Keratinocyte (primary cell): ENCODE data around the gene CRYGD. TPM values are rescaled to one million over a fixed set of nuclear protein-coding genes. Genes with fewer than 3 reads are reported as not detected.

Source experiments
- DNase-seq: peaks from one replicate; pipeline ENCODE4 v3.0.0-alpha.2; 2011; ENCODE audit warnings: low read depth, missing footprints, low spot score
- FAIRE-seq: peaks from 2 replicates; lab custom pipeline; 2011; peaks lifted over from hg19 to GRCh38; lab: Jason Lieb, UNC
- H2AFZ ChIP-seq: 2 replicates; pipeline ENCODE4 v1.6.0; 2012; ENCODE audit warnings: low read length, control low read depth, inconsistent platforms; ENCODE audit not compliant: control insufficient read depth
- H3K27ac ChIP-seq: 2 replicates; pipeline ENCODE4 v1.5.1; 2011; ENCODE audit warnings: low read length; ENCODE audit not compliant: control insufficient read depth, insufficient read depth
- H3K27me3 ChIP-seq: 3 replicates; pipeline ENCODE4 v1.6.0; 2011; ENCODE audit warnings: low read length; ENCODE audit not compliant: control insufficient read depth, insufficient read depth; ENCODE audit errors: extremely low read depth
- H3K36me3 ChIP-seq, 2 experiments: 2 replicates in 1 of 2; 3 replicates in 1 of 2; pipeline ENCODE4 v1.5.1; 2011; ENCODE audit warnings: low read length in 2 of 2, mild to moderate bottlenecking in 1 of 2; ENCODE audit not compliant: control insufficient read depth in 2 of 2, insufficient read depth in 2 of 2; ENCODE audit errors: extremely low read depth in 1 of 2
- H3K4me1 ChIP-seq: 3 replicates; pipeline ENCODE4 v1.5.1; 2011; ENCODE audit warnings: low read length; ENCODE audit not compliant: control insufficient read depth, insufficient read depth; ENCODE audit errors: extremely low read depth
- H3K4me2 ChIP-seq: 3 replicates; pipeline ENCODE4 v1.6.0; 2011; ENCODE audit warnings: low read depth, low read length; ENCODE audit not compliant: control insufficient read depth, insufficient read depth; ENCODE audit errors: extremely low read depth
- H3K4me3 ChIP-seq, 3 experiments: fragments of 200-600 bp in 1 of 3; sonication (generic) in 1 of 3; 2 replicates in 2 of 3; 3 replicates in 1 of 3; pipeline ENCODE4 v1.5.1; 2011 to 2016; ENCODE audit warnings: low read length in 3 of 3, mild to moderate bottlenecking in 3 of 3, control low read depth in 2 of 3, inconsistent platforms in 1 of 3, low read depth in 1 of 3, mixed read lengths in 1 of 3, mixed run types in 1 of 3, moderate library complexity in 1 of 3; ENCODE audit not compliant: control insufficient read depth in 2 of 3, insufficient read depth in 2 of 3; ENCODE audit errors: extremely low read depth in 1 of 3
- H3K79me2 ChIP-seq: 2 replicates; pipeline ENCODE4 v1.6.0; 2012; ENCODE audit warnings: low read length; ENCODE audit not compliant: control insufficient read depth, insufficient read depth
- H3K9ac ChIP-seq: 3 replicates; pipeline ENCODE4 v1.6.0; 2011; ENCODE audit warnings: low read length; ENCODE audit not compliant: control insufficient read depth, insufficient read depth; ENCODE audit errors: extremely low read depth
- H3K9me1 ChIP-seq: 3 replicates; pipeline ENCODE4 v1.6.0; 2011; ENCODE audit warnings: low read length; ENCODE audit not compliant: control insufficient read depth, insufficient read depth; ENCODE audit errors: extremely low read depth
- H3K9me3 ChIP-seq: 2 replicates; pipeline ENCODE4 v1.5.1; 2012; ENCODE audit warnings: low read depth, low read length; ENCODE audit not compliant: control insufficient read depth
- H4K20me1 ChIP-seq: 3 replicates; pipeline ENCODE4 v1.6.0; 2011; ENCODE audit warnings: low read length; ENCODE audit not compliant: control insufficient read depth, insufficient read depth; ENCODE audit errors: extremely low read depth
- CTCF ChIP-seq, 3 experiments: IDR thresholded peaks in 1 of 3; conservative IDR thresholded peaks in 1 of 3; optimal IDR thresholded peaks in 1 of 3; 2 replicates in 2 of 3; 3 replicates in 1 of 3; pipeline versions ENCODE3 to v1.5.1; 2011; ENCODE audit warnings: low read length in 3 of 3, mild to moderate bottlenecking in 3 of 3, moderate library complexity in 2 of 3, control low read depth in 1 of 3, inconsistent platforms in 1 of 3; ENCODE audit not compliant: insufficient read depth in 2 of 3; ENCODE audit errors: extremely low read depth in 1 of 3
- EZH2 ChIP-seq: IDR thresholded peaks from one replicate; pipeline ENCODE4 v1.6.1; 2012; ENCODE audit warnings: inconsistent platforms, mild to moderate bottlenecking, low read length, moderate library complexity
- dilution Hi-C: fragments of 300-500 bp; cut with MboI; formaldehyde crosslinking; loops from one replicate; pipeline ENCODE4 v1.7.0; 2020; ENCODE audit warnings: low sequenced_read_pairs; ENCODE audit not compliant: extremely low pct_ligation_motif_present
- polyA plus RNA-seq, 5 experiments: library from polyadenylated mRNA; depleted of rRNA in 3 of 5; stranded (reverse) in 3 of 5; stranded (forward) in 1 of 5; unstranded in 1 of 5; fragments of >200 nt; gene quantifications; 1 replicate in 1 of 5; 2 replicates in 3 of 5; 3 replicates in 1 of 5; pipeline versions ENCODE4 v1.2.1 to v1.2.3, GENCODE V29; 2011 to 2012; ENCODE audit warnings: missing spikeins in 2 of 5, low read depth in 1 of 5, low replicate concordance in 1 of 5

The CRYGD gene
- polyA plus RNA-seq, 1 donor (not counting 4 experiments of a cell fraction or from before 2014, with no cell fraction given): not detected

- no peak overlapping the region for H3K4me2 ChIP-seq
- dilution Hi-C loops: no loop called here
- peaks cover 8% of the 10 kb centered on the region for H3K4me1 ChIP-seq
- H3K9me1 ChIP-seq: no peaks in the 10 kb centered on the region
- FAIRE-seq: no peak
- no peaks in the 10 kb centered on the region for H4K20me1 ChIP-seq
- H3K9ac ChIP-seq: no peak overlapping the region
- H3K27me3 ChIP-seq: no peaks in the 10 kb centered on the region
- DNase-seq: no peak
- H3K36me3 ChIP-seq: no peaks in the 10 kb centered on the region
- H3K79me2 ChIP-seq: no peaks in the 10 kb centered on the region
- H3K4me3 ChIP-seq: no peak overlapping the region
- H3K27ac ChIP-seq: no peak overlapping the region
- no peak for TF ChIP-seq CTCF (optimal IDR thresholded peaks at IDR 0.05 in 1 of 3, IDR thresholded peaks at IDR 0.05 in 1 of 3, conservative IDR thresholded peaks at IDR 0.05 in 1 of 3; ENCODE audit: extremely low read depth in 1 of 3, insufficient read depth in 2 of 3, low read length in 3 of 3)
- no peak for TF ChIP-seq EZH2
- H2AFZ ChIP-seq: no peak overlapping the region
- H3K9me3 ChIP-seq: no peaks in the 10 kb centered on the region
Measured at GRCh38 chr2:208130712-208131110, 6.4 kb upstream of the CRYGD start.

GRCh38 chr2:208129744-208130711 is 5.7 kb upstream of the CRYGD start, which contains the start of gene CRYGC:
Gene CRYGC (minus strand): TSS chr2:208129828. CDS start chr2:208129792, 36 bp downstream.
- no peaks in the 10 kb centered on the region for H3K79me2 ChIP-seq
- dilution Hi-C loops: no loop called here

More at GRCh38 chr2:208129744-208130711, 5.7 kb upstream of the CRYGD start, which contains the start of gene CRYGC:
- Histone ChIP-seq H3K27me3 (no peaks in the 10 kb centered on the region), H3K36me3 (no peaks in the 10 kb centered on the region), H3K27ac (no peak within 1 kb of the TSS), H3K9ac (no peak within 1 kb of the TSS), H3K4me2 (no peak within 1 kb of the TSS), H3K4me1 (peaks cover 8% of the 10 kb centered on the region), H3K4me3 (no peak within 1 kb of the TSS), H4K20me1 (no peaks in the 10 kb centered on the region), H3K9me3 (no peaks in the 10 kb centered on the region), H2AFZ (no peak within 1 kb of the TSS), H3K9me1 (no peaks in the 10 kb centered on the region)
- FAIRE-seq: peak; percentile 89
- no peak for DNase-seq
- TF ChIP-seq CTCF (optimal IDR thresholded peaks at IDR 0.05 in 1 of 3, IDR thresholded peaks at IDR 0.05 in 1 of 3, conservative IDR thresholded peaks at IDR 0.05 in 1 of 3; ENCODE audit: extremely low read depth in 1 of 3, insufficient read depth in 2 of 3, low read length in 3 of 3) (no peak), EZH2 (no peak)
